Tibial nerve (tissue), 4 donors: ENCODE data around the gene CXCL10. TPM values are rescaled to one million over a fixed set of nuclear protein-coding genes. Genes with fewer than 3 reads are reported as not detected.

Experiments
- DNase-seq, 2 donors: peaks; one replicate each; pipeline ENCODE4 v3.0.0-alpha.2; 2019; ENCODE audit warnings: low spot score in 2 of 2
- H3K27ac ChIP-seq, 4 donors: fragments of 200-600 bp; sonication (generic) in 3 of 4; one replicate each; pipeline ENCODE4 v1.5.1; 2017 to 2019; ENCODE audit warnings: mild to moderate bottlenecking in 1 of 4
- H3K27me3 ChIP-seq, 2 donors: fragments of 200-600 bp; sonication (generic) in 1 of 2; one replicate each; pipeline versions ENCODE4 v1.5.1 to v1.6.0; 2017 to 2019
- H3K36me3 ChIP-seq, 3 donors: fragments of 200-600 bp; sonication (generic); one replicate each; pipeline ENCODE4 v1.5.1; 2018 to 2019
- H3K4me1 ChIP-seq, 4 donors: fragments of 200-600 bp; sonication (generic) in 3 of 4; one replicate each; pipeline ENCODE4 v1.5.1; 2017 to 2019
- H3K4me3 ChIP-seq, 4 donors: fragments of 200-600 bp; sonication (generic) in 3 of 4; one replicate each; pipeline ENCODE4 v1.5.1; 2017 to 2019; ENCODE audit warnings: mild to moderate bottlenecking in 1 of 4, moderate library complexity in 1 of 4
- H3K9me3 ChIP-seq, 4 donors: fragments of 200-600 bp; sonication (generic) in 3 of 4; one replicate each; pipeline ENCODE4 v1.5.1; 2017 to 2019
- CTCF ChIP-seq, 5 experiments: fragments of 200-600 bp in 3 of 5; fragments of 450-650 bp in 2 of 5; sonication (generic) in 3 of 5; IDR thresholded peaks; one replicate each; pipeline ENCODE4 v1.5.1; 2016 to 2019; ENCODE audit warnings: antibody characterized with exemption in 5 of 5, mild to moderate bottlenecking in 3 of 5, moderate library complexity in 2 of 5
- EP300 ChIP-seq, 2 donors: sonication (generic); formaldehyde crosslinking; IDR thresholded peaks; one replicate each; pipeline ENCODE4 v1.6.1; 2017; ENCODE audit warnings: antibody characterized with exemption in 2 of 2, mild to moderate bottlenecking in 1 of 2
- POLR2A ChIP-seq, 2 donors: fragments of 450-650 bp; IDR thresholded peaks; one replicate each; pipeline ENCODE4 v1.6.1; 2017; ENCODE audit warnings: antibody characterized with exemption in 2 of 2, mild to moderate bottlenecking in 2 of 2, moderate library complexity in 2 of 2
- WGBS, 2 donors: methylation state at CpG; one replicate each; pipeline ENCODE4 v1.1.5; 2018; 5-methylcytosine and 5-hydroxymethylcytosine counted together
- total RNA-seq, 4 donors: library from RNA; depleted of rRNA; stranded (reverse); fragments of >200 nt; gene quantifications; one replicate each; pipeline ENCODE4 v1.1.0, GENCODE V29; 2016

The CXCL10 gene
- total RNA-seq, 4 donors from 2014 or later = 1.2 to 2.8 TPM; not detected in 2

DNA sequence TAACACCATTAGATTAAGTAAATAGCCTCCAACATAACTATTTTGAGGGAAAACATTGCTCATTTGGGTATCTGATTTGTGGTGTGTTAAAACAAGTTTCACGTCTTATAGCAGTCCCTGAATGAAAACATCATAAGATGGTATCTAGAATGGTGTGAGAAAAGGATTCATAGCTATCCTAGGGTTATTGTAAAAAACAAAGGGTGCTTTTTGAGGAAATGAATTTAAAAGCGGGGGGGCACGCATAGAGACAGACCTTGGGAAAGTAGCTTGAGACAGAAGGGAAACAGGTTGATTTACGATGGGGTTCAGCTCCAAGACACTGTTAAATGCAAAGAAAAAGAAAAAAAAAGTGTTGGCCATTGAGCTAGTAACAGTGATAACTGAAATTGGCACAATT, 768 bp upstream of the CXCL10 start:
- WGBS, 2 donors = 80 to 84% methylated on average over 4 of the region's 4 CpGs
- peaks cover 0 to 3% (median 0%) of the 10 kb centered on the region in 4 donors for H3K4me1 ChIP-seq
- no peaks in the 10 kb centered on the region for H3K9me3 ChIP-seq
- no peaks in the 10 kb centered on the region for H3K36me3 ChIP-seq
- H3K27me3 ChIP-seq = no peaks in the 10 kb centered on the region
- DNase-seq = no peak
- no peak overlapping the region for H3K27ac ChIP-seq
- H3K4me3 ChIP-seq = no peak overlapping the region
- no peak for TF ChIP-seq EP300 (IDR thresholded peaks at IDR 0.05)
- no peak for TF ChIP-seq POLR2A (IDR thresholded peaks at IDR 0.05)
- TF ChIP-seq CTCF (IDR thresholded peaks at IDR 0.05) = no peak

- H3K36me3 ChIP-seq = no peaks in the 10 kb centered on the region
- no peak for TF ChIP-seq CTCF (IDR thresholded peaks at IDR 0.05)
- TF ChIP-seq POLR2A (IDR thresholded peaks at IDR 0.05) = no peak
- WGBS, 2 donors = 79 to 90% methylated on average over 2 of the region's 2 CpGs
These were observed 620 bp downstream of the CXCL10 start for GRCh38 chr4:76022677-76023076.

GRCh38 chr4:76022031-76022430, 1.3 kb downstream of the CXCL10 start:
- H3K36me3 ChIP-seq = no peaks in the 10 kb centered on the region
- TF ChIP-seq CTCF (IDR thresholded peaks at IDR 0.05) (no peak), EP300 (IDR thresholded peaks at IDR 0.05) (no peak), POLR2A (IDR thresholded peaks at IDR 0.05) (no peak)
- WGBS, 2 donors = 86 to 93% methylated on average over 4 of the region's 4 CpGs
- no peak overlapping the region for H3K27ac ChIP-seq
- H3K27me3 ChIP-seq = no peaks in the 10 kb centered on the region
- no peak overlapping the region for H3K4me3 ChIP-seq
- H3K9me3 ChIP-seq = no peaks in the 10 kb centered on the region
- no peak for DNase-seq
- H3K4me1 ChIP-seq = no peaks in the 10 kb centered on the region

More at GRCh38 chr4:76022677-76023076, 620 bp downstream of the CXCL10 start:
- Histone ChIP-seq H3K27me3 (no peaks in the 10 kb centered on the region), H3K9me3 (no peaks in the 10 kb centered on the region), H3K27ac (no peak overlapping the region), H3K4me3 (no peak overlapping the region), H3K4me1 (no peaks in the 10 kb centered on the region)
- DNase-seq = no peak

DNA sequence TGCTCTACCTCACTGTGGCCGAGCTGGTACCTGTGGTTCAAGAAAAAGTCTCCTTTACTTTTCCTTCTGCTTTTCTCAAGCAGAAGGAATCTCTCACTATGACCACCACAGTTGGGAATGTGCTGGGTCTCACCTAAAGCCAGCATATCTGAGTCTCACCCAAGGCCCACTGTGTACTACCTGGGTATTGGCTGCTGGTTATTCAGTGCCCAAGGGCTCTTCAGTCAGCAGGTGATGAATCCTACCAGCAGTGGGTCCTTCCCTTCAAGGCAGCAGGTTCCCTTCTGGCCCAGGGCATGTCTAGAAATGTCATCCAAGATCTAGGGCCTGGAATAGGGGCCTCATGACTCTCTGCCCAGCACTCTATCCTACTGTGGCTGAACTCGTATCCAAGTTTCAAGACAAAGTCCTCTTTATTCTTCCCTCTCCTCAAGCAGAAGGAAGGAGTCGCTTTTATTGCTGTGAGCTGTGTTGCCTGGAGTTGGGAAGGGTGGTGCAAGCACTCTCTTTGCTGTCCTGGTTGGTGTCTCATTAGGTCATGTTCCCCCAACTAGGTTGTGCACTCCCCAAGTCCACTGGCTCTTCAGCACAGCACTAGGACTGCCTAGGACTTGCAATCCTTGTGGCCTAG, 6.1 kb downstream of the CXCL10 start:
- WGBS, 2 donors = 44 to 74% methylated on average over 3 of the region's 3 CpGs
- DNase-seq = no peak
- no peaks in the 10 kb centered on the region for H3K27me3 ChIP-seq
- TF ChIP-seq CTCF (IDR thresholded peaks at IDR 0.05) (no peak), EP300 (IDR thresholded peaks at IDR 0.05) (no peak), POLR2A (IDR thresholded peaks at IDR 0.05) (no peak)
- no peak overlapping the region for H3K4me3 ChIP-seq
- H3K9me3 ChIP-seq = no peaks in the 10 kb centered on the region
- peaks cover 0 to 9% (median 3%) of the 10 kb centered on the region in 4 donors for H3K4me1 ChIP-seq
- no peak overlapping the region for H3K27ac ChIP-seq
- H3K36me3 ChIP-seq = no peaks in the 10 kb centered on the region

- H3K9me3 ChIP-seq = no peaks in the 10 kb centered on the region
- DNase-seq = no peak
- no peak overlapping the region for H3K27ac ChIP-seq
- no peaks in the 10 kb centered on the region for H3K27me3 ChIP-seq
- WGBS, 2 donors = 68 to 83% methylated on average over 2 of the region's 2 CpGs
- H3K4me1 ChIP-seq = peaks cover 0 to 17% (median 6%) of the 10 kb centered on the region in 4 donors
- TF ChIP-seq POLR2A (IDR thresholded peaks at IDR 0.05) = no peak
- TF ChIP-seq EP300 (IDR thresholded peaks at IDR 0.05) = no peak
- no peak for TF ChIP-seq CTCF (IDR thresholded peaks at IDR 0.05)
- H3K36me3 ChIP-seq = no peaks in the 10 kb centered on the region
- H3K4me3 ChIP-seq = no peak overlapping the region
These were observed 6.9 kb downstream of the CXCL10 start for GRCh38 chr4:76016393-76016792.
